IMR-90 (cell line): ENCODE results near the gene DNMT3L. TPM values are rescaled to one million over a fixed set of nuclear protein-coding genes. Genes with fewer than 3 reads are reported as not detected.

ENCODE experiments used
- ATAC-seq: fragments of 200-7000 bp; cut with Tn5 transposase; 2 replicates; pipeline ENCODE4 v1.9.1; 2020; ENCODE audit warnings: low read depth, mild to moderate bottlenecking, moderate library complexity
- BruUV-seq: library from RNA; stranded (reverse); fragments of 400-500 nt; replicated peaks from 2 replicates; lab custom pipeline; 2021; lab: Mats Ljungman, UMichigan
- CTCF ChIA-PET: fragments of 300-600 bp; formaldehyde crosslinking; extraction: SDS; loops from one replicate; lab custom pipeline; 2021; ENCODE audit warnings: antibody characterized with exemption; lab: Yijun Ruan, JAX
- POLR2A ChIA-PET: fragments of 300-600 bp; sonication (Branson Sonifier 250); formaldehyde crosslinking; loops from one replicate; lab custom pipeline; 2022; ENCODE audit warnings: antibody characterized with exemption; ENCODE audit not compliant: unreplicated experiment; lab: Charles Lee
- DNase-seq: peaks from one replicate; pipeline ENCODE4 v3.0.0; 2013
- H2AFZ ChIP-seq: replicated peaks from 2 replicates; pipeline ENCODE3; 2013; ENCODE audit warnings: low read length, mild to moderate bottlenecking; ENCODE audit not compliant: poor library complexity
- H2AK5ac ChIP-seq: 2 replicates; pipeline ENCODE4 v1.6.1; 2013; ENCODE audit warnings: low read depth, low read length, inconsistent platforms
- H2AK9ac ChIP-seq: replicated peaks from 2 replicates; pipeline ENCODE3; 2013; ENCODE audit warnings: mild to moderate bottlenecking, low read depth, low read length, moderate library complexity; ENCODE audit not compliant: poor library complexity
- H2BK120ac ChIP-seq: 2 replicates; pipeline ENCODE4 v1.6.1; 2013; ENCODE audit warnings: low read depth, low read length, inconsistent platforms
- H2BK15ac ChIP-seq: 3 replicates; pipeline ENCODE4 v1.6.1; 2013; ENCODE audit warnings: low read depth, low read length, inconsistent platforms
- H2BK20ac ChIP-seq: 2 replicates; pipeline ENCODE4 v1.6.1; 2013; ENCODE audit warnings: low read depth, mild to moderate bottlenecking, inconsistent platforms, low read length, moderate library complexity
- H2BK5ac ChIP-seq: 2 replicates; pipeline ENCODE4 v1.6.1; 2013; ENCODE audit warnings: mild to moderate bottlenecking, low read depth, low read length, inconsistent platforms; ENCODE audit not compliant: poor library complexity, severe bottlenecking
- H3K14ac ChIP-seq: replicated peaks from 2 replicates; pipeline ENCODE4 v1.6.1; 2013; ENCODE audit warnings: low read depth, low read length, inconsistent platforms
- H3K18ac ChIP-seq: 2 replicates; pipeline ENCODE4 v1.6.1; 2013; ENCODE audit warnings: low read depth, low read length, control low read depth
- H3K23ac ChIP-seq: 2 replicates; pipeline ENCODE4 v1.6.1; 2013; ENCODE audit warnings: low read depth, low read length, inconsistent platforms
- H3K27ac ChIP-seq: 2 replicates; pipeline ENCODE4 v1.5.1; 2013; ENCODE audit warnings: mild to moderate bottlenecking, control low read depth, low read length; ENCODE audit not compliant: insufficient read depth
- H3K27me3 ChIP-seq: 2 replicates; pipeline ENCODE4 v1.6.1; 2013; ENCODE audit warnings: low read length; ENCODE audit not compliant: control insufficient read depth, insufficient read depth
- H3K36me3 ChIP-seq: 2 replicates; pipeline ENCODE4 v1.6.1; 2013; ENCODE audit warnings: low read length, mixed read lengths; ENCODE audit not compliant: control insufficient read depth, insufficient read depth
- H3K4ac ChIP-seq: 2 replicates; pipeline ENCODE4 v1.6.1; 2013; ENCODE audit warnings: low read depth, low read length, inconsistent platforms
- H3K4me1 ChIP-seq: 2 replicates; pipeline ENCODE4 v1.6.1; 2013; ENCODE audit warnings: low read length, mixed read lengths; ENCODE audit not compliant: control insufficient read depth, insufficient read depth
- H3K4me2 ChIP-seq: 2 replicates; pipeline ENCODE4 v1.6.1; 2013; ENCODE audit warnings: low read depth, mild to moderate bottlenecking, control low read depth, low read length, moderate library complexity
- H3K4me3 ChIP-seq: 2 replicates; pipeline ENCODE4 v1.5.1; 2013; ENCODE audit warnings: low read depth, mild to moderate bottlenecking, control low read depth, low read length, moderate library complexity; ENCODE audit not compliant: insufficient read depth
- H3K56ac ChIP-seq: 2 replicates; pipeline ENCODE4 v1.6.1; 2013; ENCODE audit warnings: low read length, inconsistent platforms; ENCODE audit not compliant: insufficient read depth; ENCODE audit errors: extremely low read depth
- H3K79me1 ChIP-seq, 2 experiments: 2 replicates each; pipeline ENCODE4 v1.6.1; 2013; ENCODE audit warnings: low read length in 2 of 2, inconsistent platforms in 1 of 2, low read depth in 1 of 2
- H3K9ac ChIP-seq: 2 replicates; pipeline ENCODE4 v1.6.1; 2013; ENCODE audit warnings: low read depth, low read length, control low read depth
- H3K9me1 ChIP-seq: 2 replicates; pipeline ENCODE4 v1.6.1; 2013; ENCODE audit warnings: low read length, inconsistent platforms; ENCODE audit not compliant: insufficient read depth
- H3K9me3 ChIP-seq: 2 replicates; pipeline ENCODE4 v1.6.1; 2013; ENCODE audit warnings: low read length; ENCODE audit not compliant: control insufficient read depth, insufficient read depth
- H4K20me1 ChIP-seq: 2 replicates; pipeline ENCODE4 v1.6.1; 2013; ENCODE audit warnings: low read length, inconsistent platforms; ENCODE audit not compliant: insufficient read depth
- H4K5ac ChIP-seq: 2 replicates; pipeline ENCODE4 v1.6.1; 2013; ENCODE audit warnings: mild to moderate bottlenecking, low read depth, low read length, control low read depth
- H4K8ac ChIP-seq, 2 experiments: 2 replicates each; pipeline ENCODE4 v1.6.1; 2013; ENCODE audit warnings: low read depth in 2 of 2, low read length in 2 of 2, control low read depth in 1 of 2, inconsistent platforms in 1 of 2
- H4K91ac ChIP-seq: 2 replicates; pipeline ENCODE4 v1.6.1; 2013; ENCODE audit warnings: low read depth, low read length, inconsistent platforms; ENCODE audit not compliant: insufficient read depth
- BHLHE40 ChIP-seq: fragments of 150-350 bp; IDR thresholded peaks from 2 replicates; pipeline ENCODE4 v1.6.1; 2016; ENCODE audit warnings: mild to moderate bottlenecking, low read depth, low read length
- CEBPB ChIP-seq: IDR thresholded peaks from 2 replicates; pipeline ENCODE4 v1.6.1; 2012; ENCODE audit warnings: low read depth, low read length, improper control_type of control experiment
- CHD1 ChIP-seq: IDR thresholded peaks from 2 replicates; pipeline ENCODE4 v1.6.1; 2012; ENCODE audit warnings: low read depth, low read length, improper control_type of control experiment
- CTCF ChIP-seq: conservative IDR thresholded peaks from 2 replicates; pipeline ENCODE4 v1.5.1; 2012; ENCODE audit warnings: mild to moderate bottlenecking, low read depth, low read length, improper control_type of control experiment
- ELK1 ChIP-seq: fragments of 150-350 bp; IDR thresholded peaks from 2 replicates; pipeline ENCODE4 v1.6.1; 2016; ENCODE audit warnings: low read depth, mild to moderate bottlenecking, low read length, moderate library complexity, borderline replicate concordance
- FOS ChIP-seq: fragments of 150-350 bp; IDR thresholded peaks from 2 replicates; pipeline ENCODE4 v1.6.1; 2016; ENCODE audit warnings: low read depth, low read length
- MAFK ChIP-seq: IDR thresholded peaks from 2 replicates; pipeline ENCODE4 v1.6.1; 2012; ENCODE audit warnings: low read depth, low read length, improper control_type of control experiment
- MAZ ChIP-seq: IDR thresholded peaks from 2 replicates; pipeline ENCODE4 v1.6.1; 2012; ENCODE audit warnings: low read depth, mild to moderate bottlenecking, low read length, improper control_type of control experiment, moderate library complexity, borderline replicate concordance
- MXI1 ChIP-seq: IDR thresholded peaks from 2 replicates; pipeline ENCODE4 v1.6.1; 2012; ENCODE audit warnings: low read depth, mild to moderate bottlenecking, low read length, moderate library complexity, borderline replicate concordance
- NFE2L2 ChIP-seq: fragments of 150-350 bp; IDR thresholded peaks from 2 replicates; pipeline ENCODE4 v1.6.1; 2016; ENCODE audit warnings: low read depth, mild to moderate bottlenecking, low read length
- POLR2A ChIP-seq: IDR thresholded peaks from 2 replicates; pipeline ENCODE4 v1.6.1; 2012; ENCODE audit warnings: mild to moderate bottlenecking, low read depth, low read length
- RAD21 ChIP-seq: IDR thresholded peaks from 2 replicates; pipeline ENCODE4 v1.6.1; 2012; ENCODE audit warnings: low read length, improper control_type of control experiment
- RCOR1 ChIP-seq: IDR thresholded peaks from 2 replicates; pipeline ENCODE4 v1.6.1; 2012; ENCODE audit warnings: mild to moderate bottlenecking, low read length, improper control_type of control experiment; ENCODE audit not compliant: insufficient replicate concordance
- RFX5 ChIP-seq: IDR thresholded peaks from 2 replicates; pipeline ENCODE4 v1.8.0; 2012; ENCODE audit warnings: low read depth, mild to moderate bottlenecking, low read length, moderate library complexity
- SMC3 ChIP-seq: fragments of 150-350 bp; IDR thresholded peaks from 2 replicates; pipeline ENCODE4 v1.6.1; 2016; ENCODE audit warnings: low read depth, mild to moderate bottlenecking, antibody characterized with exemption, low read length, moderate library complexity
- USF2 ChIP-seq: fragments of 150-350 bp; IDR thresholded peaks from 2 replicates; pipeline ENCODE4 v1.6.1; 2017; ENCODE audit warnings: mild to moderate bottlenecking, antibody characterized with exemption, low read length, low read depth
- WGBS, 2 experiments: methylation state at CpG; one replicate each; pipeline versions ENCODE4 v1.1.5 to v1.1.7; 2013; ENCODE audit warnings: missing lambda C conversion rate in 2 of 2; ENCODE audit not compliant: insufficient read length in 1 of 2; ENCODE audit errors: extremely low coverage in 2 of 2; 5-methylcytosine and 5-hydroxymethylcytosine counted together
- dilution Hi-C: fragments of 300-500 bp; cut with HindIII; formaldehyde crosslinking; loops from one replicate; pipeline ENCODE4 v1.14.3; 2018; ENCODE audit warnings: low sequenced_read_pairs; ENCODE audit not compliant: unreplicated experiment
- in situ Hi-C: fragments of 300-500 bp; cut with MboI; formaldehyde crosslinking; loops from 3 replicates; pipeline ENCODE4 v1.14.3; 2019; ENCODE audit warnings: low sequenced_read_pairs, inconsistent platforms, mixed read lengths
- intact Hi-C: fragments of 100-400 bp; cut with micrococcal nuclease; formaldehyde crosslinking; loops from 2 replicates; pipeline ENCODE4 v1.10.0; 2022
- polyA plus RNA-seq, 3 experiments: library from polyadenylated mRNA; depleted of rRNA; stranded (reverse); fragments of >200 nt; gene quantifications; 2 replicates each; pipeline ENCODE4 v1.2.3, GENCODE V29; 2012; ENCODE audit warnings: low replicate concordance in 1 of 3
- total RNA-seq: library from RNA; depleted of rRNA; stranded (reverse); fragments of >200 nt; gene quantifications from 2 replicates; pipeline ENCODE4 v1.2.3, GENCODE V29; 2012

The DNMT3L gene
- total and polyA plus RNA-seq, 2 of the 4 experiments (the other 2 are of a cell fraction), result not detected

DNA sequence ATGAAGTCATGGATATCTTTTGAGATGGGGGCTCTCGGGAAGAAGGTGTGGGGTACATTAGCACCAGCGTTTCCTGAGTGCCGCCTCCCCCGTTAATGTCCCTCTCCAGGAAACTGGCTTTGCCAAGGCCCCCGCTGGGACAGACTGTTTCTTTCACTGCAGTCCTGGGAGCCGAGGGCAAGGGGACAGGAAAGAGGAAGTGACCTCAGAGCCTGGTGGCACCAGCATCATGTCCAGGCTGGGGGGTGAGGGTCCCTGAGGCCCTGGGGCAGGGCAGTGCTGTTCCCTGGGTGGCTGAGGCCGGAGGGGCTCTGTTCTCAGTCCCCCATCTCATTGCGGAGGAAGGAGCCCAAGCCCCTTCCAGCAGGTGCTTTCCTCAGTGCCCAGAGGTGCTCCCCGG is 44.0 kb upstream of the DNMT3L start:
- TF ChIP-seq RCOR1, result no peak
- TF ChIP-seq CEBPB, result no peak
- no peak for TF ChIP-seq ELK1
- TF ChIP-seq NFE2L2, result no peak
- TF ChIP-seq RFX5, result no peak
- TF ChIP-seq MXI1, result no peak
- TF ChIP-seq BHLHE40, result no peak
- TF ChIP-seq MAFK, result no peak
- TF ChIP-seq RAD21, result no peak
- TF ChIP-seq USF2, result no peak
- TF ChIP-seq CHD1, result no peak
- TF ChIP-seq SMC3, result no peak
- TF ChIP-seq CTCF, result no peak
- no peak for TF ChIP-seq FOS
- TF ChIP-seq POLR2A, result no peak
- TF ChIP-seq MAZ, result no peak
- no peak overlapping the region for H3K4me3 ChIP-seq

More for the DNA sequence above, 44.0 kb upstream of the DNMT3L start:
- Histone ChIP-seq H4K8ac (no peak overlapping the region), H3K9me3 (no peaks in the 10 kb centered on the region), H4K20me1 (peaks cover 68% of the 10 kb centered on the region), H2AK9ac (no peak overlapping the region), H3K36me3 (peaks cover 25% of the 10 kb centered on the region), H2AK5ac (no peak overlapping the region), H3K23ac (no peak overlapping the region), H3K14ac (no peak overlapping the region), H4K5ac (no peak overlapping the region), H2BK20ac (no peak overlapping the region), H3K18ac (no peak overlapping the region), H3K9me1 (no peaks in the 10 kb centered on the region), H3K4me1 (peaks cover 19% of the 10 kb centered on the region), H3K27ac (no peak overlapping the region), H3K56ac (no peak overlapping the region), H3K9ac (no peak overlapping the region), H2BK5ac (no peak overlapping the region), H3K4ac (no peak overlapping the region), H3K4me2 (no peak overlapping the region), H2BK15ac (no peak overlapping the region), H4K91ac (no peak overlapping the region), H3K27me3 (no peaks in the 10 kb centered on the region), H2AFZ (no peak overlapping the region), H3K79me1 (peaks cover 13 to 56% of the 10 kb centered on the region in 2 experiments), H2BK120ac (no peak overlapping the region)
- WGBS, 2 experiments, result 100% methylated on average over 4 of the region's 9 CpGs; no CpG with 5 or more reads in 1 of the 2 experiments
- ChIA-PET CTCF (no interaction called here), POLR2A (no interaction called here)
- BruUV-seq, result no TSS peak
- intact Hi-C loops (no loop called here), dilution Hi-C loops (no loop called here), in situ Hi-C loops (no loop called here)
- ATAC-seq, result no peak
- DNase-seq, result no peak
